ENCODE results near the gene EIF2AK3.
"Not testable (repeated sequence)": the region's sequence is repeated elsewhere in the genome, so short reads cannot be mapped to it uniquely, and the experiment has no call there.

The EIF2AK3 gene

DNA sequence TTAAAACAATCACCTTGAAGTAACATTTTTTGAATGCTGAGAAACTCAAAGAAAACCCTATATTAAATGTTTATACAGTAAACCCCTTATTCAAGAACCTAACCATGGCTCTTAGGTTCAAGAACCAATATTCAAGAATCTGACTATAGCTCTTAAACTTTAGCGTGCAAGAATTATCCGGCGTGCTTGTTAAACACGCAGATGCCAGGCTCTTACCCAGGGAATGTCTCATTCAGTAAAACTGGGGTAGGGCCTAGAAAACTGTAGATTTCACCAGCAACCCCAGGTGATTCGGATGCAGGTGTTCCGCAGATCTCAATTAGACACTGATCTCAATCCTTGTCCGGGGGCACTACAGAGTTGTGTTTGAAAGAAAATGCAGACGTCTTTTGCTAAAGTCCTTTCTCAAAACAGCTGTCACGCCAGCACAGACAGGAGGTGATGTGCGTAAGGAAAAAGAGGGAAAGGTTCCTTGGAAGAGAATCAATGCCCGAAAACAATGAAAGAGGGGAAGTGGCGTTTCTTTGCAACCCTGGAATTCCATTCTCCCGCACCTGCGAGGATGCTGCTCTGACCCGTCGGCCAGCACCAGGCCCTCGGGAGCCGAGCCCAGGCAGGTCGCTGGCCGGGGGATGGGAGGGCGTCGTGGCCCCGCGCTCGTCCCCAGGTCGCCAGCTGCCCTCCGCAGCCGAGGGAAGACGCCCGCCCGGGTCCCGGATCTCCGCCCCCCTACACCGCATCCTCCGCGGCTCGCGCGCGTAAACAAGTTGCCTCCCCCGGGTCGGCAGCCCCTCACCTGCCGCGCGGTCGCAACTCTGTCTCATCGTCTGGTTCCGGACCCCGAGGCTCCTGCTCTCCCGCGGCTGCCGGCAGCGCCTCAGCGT is 851 bp downstream of the EIF2AK3 start:
- Histone ChIP-seq H3K4me3 (ENCODE audit: low read length) (peak overlapping the region; percentile 78), H3K36me3 (ENCODE audit: insufficient read depth, low read length) (no peaks in the 10 kb centered on the region), H3K27me3 (ENCODE audit: insufficient read depth, low read length) (no peaks in the 10 kb centered on the region), H3K9me3 (ENCODE audit: low read length) (no peaks in the 10 kb centered on the region), H3K4me1 (ENCODE audit: insufficient read depth, low read length) (peaks cover 22% of the 10 kb centered on the region), H2AFZ (ENCODE audit: low read depth, low read length) (peak overlapping the region; percentile 58)

DNA sequence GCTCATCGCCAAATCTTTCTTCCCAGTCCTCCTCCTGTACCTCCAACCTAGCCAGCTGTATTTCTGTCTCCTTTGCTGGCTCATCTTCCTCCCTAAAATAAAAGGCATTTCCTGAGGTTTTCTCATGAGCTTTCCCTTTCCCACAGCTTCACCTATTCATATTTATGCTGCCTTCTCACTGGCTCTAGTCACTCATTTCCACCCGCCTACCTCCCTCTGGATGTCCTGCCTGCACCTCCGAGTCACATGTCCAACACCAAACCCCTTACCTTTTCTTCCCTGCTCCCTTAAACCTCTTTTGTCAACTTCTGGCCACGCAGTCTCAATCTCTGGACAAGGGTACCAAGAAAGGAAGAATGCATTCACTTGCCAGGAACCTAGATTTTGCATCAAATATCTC is 2.8 kb downstream of the EIF2AK3 start:
- H2AFZ ChIP-seq (ENCODE audit: low read depth, low read length): no peak overlapping the region
- no peaks in the 10 kb centered on the region for H3K36me3 ChIP-seq (ENCODE audit: insufficient read depth, low read length)
- H3K4me3 ChIP-seq (ENCODE audit: low read length): peak overlapping the region; percentile 32
- H3K27me3 ChIP-seq (ENCODE audit: insufficient read depth, low read length): no peaks in the 10 kb centered on the region
- H3K9me3 ChIP-seq (ENCODE audit: low read length): no peaks in the 10 kb centered on the region
- H3K4me1 ChIP-seq (ENCODE audit: insufficient read depth, low read length): peaks cover 22% of the 10 kb centered on the region

GRCh38 chr2:88623831-88624465 is 3.3 kb downstream of the EIF2AK3 start:
- not testable (repeated sequence) for H3K36me3 ChIP-seq (ENCODE audit: insufficient read depth, low read length); H2AFZ ChIP-seq (ENCODE audit: low read depth, low read length); H3K27me3 ChIP-seq (ENCODE audit: insufficient read depth, low read length); H3K9me3 ChIP-seq (ENCODE audit: low read length); H3K4me3 ChIP-seq (ENCODE audit: low read length)
- H3K4me1 ChIP-seq (ENCODE audit: insufficient read depth, low read length): peaks cover 22% of the 10 kb centered on the region

- Histone ChIP-seq H3K27me3 (ENCODE audit: insufficient read depth, low read length) (no peaks in the 10 kb centered on the region), H3K36me3 (ENCODE audit: insufficient read depth, low read length) (no peaks in the 10 kb centered on the region), H3K4me3 (ENCODE audit: low read length) (no peak overlapping the region), H3K9me3 (ENCODE audit: low read length) (no peaks in the 10 kb centered on the region), H3K4me1 (ENCODE audit: insufficient read depth, low read length) (peaks cover 22% of the 10 kb centered on the region), H2AFZ (ENCODE audit: low read depth, low read length) (no peak overlapping the region)
Observed at GRCh38 chr2:88622307-88622706, 5.0 kb downstream of the EIF2AK3 start.

GRCh38 chr2:88621432-88621831 is 5.8 kb downstream of the EIF2AK3 start:
- no peak overlapping the region for H3K4me3 ChIP-seq (ENCODE audit: low read length)
- H3K36me3 ChIP-seq (ENCODE audit: insufficient read depth, low read length): no peaks in the 10 kb centered on the region
- H3K4me1 ChIP-seq (ENCODE audit: insufficient read depth, low read length): peaks cover 22% of the 10 kb centered on the region
- H3K9me3 ChIP-seq (ENCODE audit: low read length): no peaks in the 10 kb centered on the region
- H2AFZ ChIP-seq (ENCODE audit: low read depth, low read length): no peak overlapping the region
- H3K27me3 ChIP-seq (ENCODE audit: insufficient read depth, low read length): no peaks in the 10 kb centered on the region

DNA sequence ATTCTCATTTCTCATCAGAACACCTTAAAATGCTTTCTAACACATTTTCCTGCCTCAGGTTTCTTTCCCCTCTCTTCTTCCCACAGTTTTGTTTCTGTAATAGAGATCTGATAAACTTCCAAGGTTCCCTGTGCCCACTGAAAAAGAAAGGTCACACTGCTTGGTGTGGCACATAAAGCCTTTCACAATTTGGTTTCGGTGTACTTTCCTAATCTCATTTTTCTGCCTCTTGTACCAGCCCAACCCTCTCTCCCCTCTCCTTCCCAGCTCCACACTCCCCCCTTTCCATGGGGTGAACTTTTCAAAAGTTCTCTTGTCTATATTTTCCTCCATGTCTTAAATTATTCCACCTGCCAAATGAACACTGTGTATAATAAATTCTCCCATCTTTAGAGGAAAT is 7.2 kb downstream of the EIF2AK3 start:
- H3K27me3 ChIP-seq (ENCODE audit: insufficient read depth, low read length): no peaks in the 10 kb centered on the region
- no peaks in the 10 kb centered on the region for H3K36me3 ChIP-seq (ENCODE audit: insufficient read depth, low read length)
- peaks cover 9% of the 10 kb centered on the region for H3K4me1 ChIP-seq (ENCODE audit: insufficient read depth, low read length)
- H3K4me3 ChIP-seq (ENCODE audit: low read length): no peak overlapping the region
- no peaks in the 10 kb centered on the region for H3K9me3 ChIP-seq (ENCODE audit: low read length)
- no peak overlapping the region for H2AFZ ChIP-seq (ENCODE audit: low read depth, low read length)

DNA sequence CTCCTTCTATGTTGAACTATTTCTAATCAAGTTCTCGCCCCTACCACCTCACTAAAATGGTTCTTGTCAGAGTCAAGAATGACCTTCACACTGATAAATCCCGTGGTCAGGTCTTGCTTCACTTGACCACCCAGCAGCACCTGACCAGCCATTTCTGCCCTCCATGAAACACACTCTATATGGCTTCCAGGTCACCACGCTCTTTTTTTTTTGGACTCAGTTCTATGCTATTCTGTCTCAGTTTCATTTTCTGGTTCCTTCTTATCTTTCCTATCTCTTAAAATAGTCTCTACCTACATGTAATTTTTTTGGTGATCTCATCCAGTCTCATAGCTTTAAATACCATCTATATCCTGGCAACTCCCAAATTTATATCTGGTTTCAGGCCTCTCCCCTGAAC is 11.4 kb downstream of the EIF2AK3 start:
- Histone ChIP-seq H3K36me3 (ENCODE audit: insufficient read depth, low read length) (peaks cover 14% of the 10 kb centered on the region), H3K27me3 (ENCODE audit: insufficient read depth, low read length) (no peaks in the 10 kb centered on the region), H3K9me3 (ENCODE audit: low read length) (no peaks in the 10 kb centered on the region), H3K4me3 (ENCODE audit: low read length) (no peak overlapping the region), H3K4me1 (ENCODE audit: insufficient read depth, low read length) (no peaks in the 10 kb centered on the region), H2AFZ (ENCODE audit: low read depth, low read length) (no peak overlapping the region)

DNA sequence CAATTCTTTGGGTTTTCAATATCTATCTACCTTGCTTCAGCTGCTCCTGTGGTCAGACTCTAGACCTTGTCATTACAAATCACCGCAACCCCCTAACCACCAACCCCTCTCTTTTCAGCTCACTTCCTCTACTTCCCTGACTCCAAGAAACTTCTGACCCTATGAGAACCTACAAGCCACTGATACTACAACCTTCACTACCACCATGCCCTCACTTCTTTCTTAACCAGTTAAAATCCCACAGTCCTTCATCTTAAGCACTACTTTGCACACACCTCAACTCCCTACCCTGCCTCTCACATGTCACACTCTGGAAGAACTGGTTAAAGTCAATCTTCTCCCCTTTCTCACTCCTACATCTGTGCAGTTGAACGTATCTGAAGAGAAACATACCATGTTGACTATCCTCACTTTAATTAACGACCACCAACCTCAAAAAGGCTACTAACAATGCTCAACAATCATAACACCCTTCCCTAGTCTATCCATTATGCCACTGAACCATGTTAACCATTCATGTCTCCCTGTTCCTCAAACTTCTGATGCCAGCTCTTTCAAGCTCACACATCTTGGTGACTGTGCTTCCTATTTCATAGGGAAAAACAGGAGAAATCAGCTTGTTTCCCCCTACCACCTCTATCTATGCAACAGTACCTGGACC is 12.6 kb downstream of the EIF2AK3 start:
- Histone ChIP-seq H2AFZ (ENCODE audit: low read depth, low read length) (no peak overlapping the region), H3K4me1 (ENCODE audit: insufficient read depth, low read length) (no peaks in the 10 kb centered on the region), H3K9me3 (ENCODE audit: low read length) (no peaks in the 10 kb centered on the region), H3K27me3 (ENCODE audit: insufficient read depth, low read length) (no peaks in the 10 kb centered on the region), H3K36me3 (ENCODE audit: insufficient read depth, low read length) (peaks cover 14% of the 10 kb centered on the region), H3K4me3 (ENCODE audit: low read length) (no peak overlapping the region)

- Histone ChIP-seq H3K27me3 (ENCODE audit: insufficient read depth, low read length) (no peaks in the 10 kb centered on the region), H3K4me3 (ENCODE audit: low read length) (no peak overlapping the region), H2AFZ (ENCODE audit: low read depth, low read length) (no peak overlapping the region), H3K36me3 (ENCODE audit: insufficient read depth, low read length) (peaks cover 14% of the 10 kb centered on the region), H3K9me3 (ENCODE audit: low read length) (no peaks in the 10 kb centered on the region), H3K4me1 (ENCODE audit: insufficient read depth, low read length) (no peaks in the 10 kb centered on the region)
Observed at GRCh38 chr2:88613921-88614320, 13.3 kb downstream of the EIF2AK3 start.

- Histone ChIP-seq H2AFZ (ENCODE audit: low read depth, low read length) (no peak overlapping the region), H3K4me1 (ENCODE audit: insufficient read depth, low read length) (no peaks in the 10 kb centered on the region), H3K4me3 (ENCODE audit: low read length) (no peak overlapping the region), H3K36me3 (ENCODE audit: insufficient read depth, low read length) (peaks cover 12% of the 10 kb centered on the region), H3K9me3 (ENCODE audit: low read length) (no peaks in the 10 kb centered on the region), H3K27me3 (ENCODE audit: insufficient read depth, low read length) (no peaks in the 10 kb centered on the region)
Observed at GRCh38 chr2:88608184-88608583, 19.1 kb downstream of the EIF2AK3 start.

GRCh38 chr2:88607416-88607815 is 19.8 kb downstream of the EIF2AK3 start:
- Histone ChIP-seq H3K9me3 (ENCODE audit: low read length) (no peaks in the 10 kb centered on the region), H3K4me1 (ENCODE audit: insufficient read depth, low read length) (peaks cover 2% of the 10 kb centered on the region), H3K4me3 (ENCODE audit: low read length) (no peak overlapping the region), H3K27me3 (ENCODE audit: insufficient read depth, low read length) (no peaks in the 10 kb centered on the region), H2AFZ (ENCODE audit: low read depth, low read length) (no peak overlapping the region), H3K36me3 (ENCODE audit: insufficient read depth, low read length) (peaks cover 9% of the 10 kb centered on the region)

DNA sequence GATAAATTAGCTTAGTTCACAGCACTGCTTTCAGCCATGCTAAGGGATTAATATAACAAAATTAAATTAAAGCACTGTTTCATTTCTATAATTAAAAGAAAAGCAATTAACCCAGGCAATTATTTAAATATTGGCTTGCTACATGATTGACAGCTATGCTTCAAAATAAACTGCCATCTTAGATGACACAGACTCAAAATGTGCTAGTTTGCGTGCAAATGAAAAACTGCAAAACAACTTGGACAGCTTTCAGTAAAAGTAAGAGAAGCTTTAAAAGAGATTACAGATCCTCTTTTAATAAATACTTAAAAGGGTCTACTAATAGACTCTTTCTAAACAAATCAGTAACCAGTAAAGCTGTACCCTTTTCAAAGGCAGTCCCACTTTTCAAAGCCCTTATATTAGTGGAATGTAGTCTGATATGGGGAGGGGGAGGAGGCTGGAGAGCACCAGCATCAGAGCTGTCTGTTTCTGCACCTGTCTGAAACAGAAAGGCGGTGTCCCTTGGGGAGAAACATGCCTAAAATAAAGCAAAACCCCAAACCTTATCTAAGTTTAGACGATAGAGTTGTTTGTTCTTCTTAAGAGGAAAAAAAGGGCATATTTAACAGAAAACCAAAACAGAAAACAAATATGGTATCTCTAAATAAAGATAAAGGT is 20.8 kb downstream of the EIF2AK3 start:
- Histone ChIP-seq H3K36me3 (ENCODE audit: insufficient read depth, low read length) (peaks cover 4% of the 10 kb centered on the region), H2AFZ (ENCODE audit: low read depth, low read length) (no peak overlapping the region), H3K27me3 (ENCODE audit: insufficient read depth, low read length) (no peaks in the 10 kb centered on the region), H3K4me3 (ENCODE audit: low read length) (no peak overlapping the region), H3K9me3 (ENCODE audit: low read length) (no peaks in the 10 kb centered on the region), H3K4me1 (ENCODE audit: insufficient read depth, low read length) (peaks cover 8% of the 10 kb centered on the region)

- H3K9me3 ChIP-seq (ENCODE audit: low read length): no peaks in the 10 kb centered on the region
- H3K27me3 ChIP-seq (ENCODE audit: insufficient read depth, low read length): no peaks in the 10 kb centered on the region
- H2AFZ ChIP-seq (ENCODE audit: low read depth, low read length): no peak overlapping the region
- H3K36me3 ChIP-seq (ENCODE audit: insufficient read depth, low read length): no peaks in the 10 kb centered on the region
- no peak overlapping the region for H3K4me3 ChIP-seq (ENCODE audit: low read length)
- H3K4me1 ChIP-seq (ENCODE audit: insufficient read depth, low read length): peaks cover 28% of the 10 kb centered on the region
Observed at GRCh38 chr2:88603146-88603545, 24.1 kb downstream of the EIF2AK3 start.
